ENCODE data around the gene C11orf52.

GRCh38 chr11:111870886-111871692 is 47.6 kb upstream of the C11orf52 start, which contains the start of gene ALG9:
- TF ChIP-seq CTCF (IDR thresholded peaks at IDR 0.05; ENCODE audit: poor library complexity, severe bottlenecking) (peak; percentile 60), EP300 (conservative IDR thresholded peaks at IDR 0.05; ENCODE audit: poor library complexity, severe bottlenecking) (peak; percentile 19), RAD21 (conservative IDR thresholded peaks at IDR 0.05) (no peak), POLR2AphosphoS5 (IDR thresholded peaks at IDR 0.05) (peak; percentile 60), TAF1 (IDR thresholded peaks at IDR 0.05; ENCODE audit: low read depth) (no peak), EZH2 (IDR thresholded peaks at IDR 0.05; ENCODE audit: borderline replicate concordance, insufficient read depth, low read length, poor library complexity, severe bottlenecking) (no peak), REST (IDR thresholded peaks at IDR 0.05; ENCODE audit: borderline replicate concordance) (peak; percentile 83)

Data from neural cell (in vitro differentiated cells).